HG02943 (cell line): Measurements from ENCODE around the gene TCF19.

ENCODE experiments used
- ATAC-seq: cut with Tn5 transposase; IDR thresholded peaks from one replicate; pipeline ENCODE4 v1.9.1; 2021; ENCODE audit warnings: mild to moderate bottlenecking, low read depth, moderate library complexity; ENCODE audit not compliant: unreplicated experiment

Gene TCF19

GRCh38 chr6:31126396-31127175, 31.8 kb upstream of the TCF19 start:
- ATAC-seq: no peak

- no peak for ATAC-seq
Observed at GRCh38 chr6:31128093-31128676, 30.2 kb upstream of the TCF19 start.

- ATAC-seq: no peak
Observed at GRCh38 chr6:31129130-31129529, 29.3 kb upstream of the TCF19 start.

- ATAC-seq: no peak
Observed at GRCh38 chr6:31130751-31131150, 27.6 kb upstream of the TCF19 start.

- ATAC-seq: no peak
Observed at GRCh38 chr6:31131595-31131994, 26.8 kb upstream of the TCF19 start.

- ATAC-seq: no peak
Observed at GRCh38 chr6:31132806-31133205, 25.6 kb upstream of the TCF19 start.

GRCh38 chr6:31135710-31136109, 22.7 kb upstream of the TCF19 start:
- no peak for ATAC-seq

- no peak for ATAC-seq
Observed at GRCh38 chr6:31138982-31139381, 19.4 kb upstream of the TCF19 start, which contains the start of gene PSORS1C2. TSS of gene PSORS1C2 (minus strand) at chr6:31139066. CDS start at chr6:31139026, 40 bp downstream.

GRCh38 chr6:31139599-31139998, 18.8 kb upstream of the TCF19 start:
- no peak for ATAC-seq

- no peak for ATAC-seq
Observed at GRCh38 chr6:31140643-31141042, 17.7 kb upstream of the TCF19 start.

GRCh38 chr6:31142361-31142761, 16.0 kb upstream of the TCF19 start:
- ATAC-seq: no peak

GRCh38 chr6:31143148-31143547, 15.2 kb upstream of the TCF19 start:
- ATAC-seq: no peak

GRCh38 chr6:31144296-31144969, 14.0 kb upstream of the TCF19 start:
- ATAC-seq: no peak

- ATAC-seq: no peak
Observed at GRCh38 chr6:31144970-31145340, 13.4 kb upstream of the TCF19 start.

GRCh38 chr6:31145386-31145785, 13.0 kb upstream of the TCF19 start:
- no peak for ATAC-seq

- ATAC-seq: no peak
Observed at GRCh38 chr6:31149827-31150447, 8.5 kb upstream of the TCF19 start.

- ATAC-seq: no peak
Observed at GRCh38 chr6:31152781-31153180, 5.6 kb upstream of the TCF19 start.

GRCh38 chr6:31154436-31154835, 4.0 kb upstream of the TCF19 start:
- no peak for ATAC-seq

- ATAC-seq: no peak
Observed at GRCh38 chr6:31156641-31157040, 1.7 kb upstream of the TCF19 start.

GRCh38 chr6:31157513-31158139, 763 bp upstream of the TCF19 start, which contains the start of gene CCHCR1:
TSS of gene CCHCR1 (minus strand) at chr6:31157802. CDS start at chr6:31157600, 202 bp downstream.
- ATAC-seq: no peak
